Raji (cell line): ENCODE data around the gene KRT10.

Source experiments
- POLR2A ChIP-seq: IDR thresholded peaks from 2 replicates; pipeline ENCODE4 v1.6.1; 2011; ENCODE audit warnings: low read depth, low read length, control low read depth; ENCODE audit not compliant: insufficient read depth

The KRT10 gene

DNA sequence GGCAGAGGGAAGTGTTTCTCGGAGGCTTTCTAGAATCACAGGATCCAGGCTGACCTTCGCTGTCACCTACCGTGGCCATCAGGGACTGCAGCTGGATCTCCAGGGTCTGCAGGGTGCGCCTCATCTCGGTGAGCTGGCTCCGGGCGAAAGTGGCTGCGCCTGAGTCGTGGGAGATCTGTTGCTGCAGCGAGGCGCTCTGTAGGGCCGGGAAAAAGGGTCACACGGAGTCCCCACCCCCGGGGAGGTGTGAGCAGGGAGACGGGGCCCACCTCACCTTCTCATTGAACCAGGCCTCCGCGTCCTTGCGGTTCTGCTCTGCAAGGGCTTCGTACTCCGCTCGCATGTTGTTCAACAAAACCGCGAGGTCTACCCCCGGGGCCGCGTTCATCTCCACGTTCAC is 25.6 kb downstream of the KRT10 start:
- no peak for TF ChIP-seq POLR2A

DNA sequence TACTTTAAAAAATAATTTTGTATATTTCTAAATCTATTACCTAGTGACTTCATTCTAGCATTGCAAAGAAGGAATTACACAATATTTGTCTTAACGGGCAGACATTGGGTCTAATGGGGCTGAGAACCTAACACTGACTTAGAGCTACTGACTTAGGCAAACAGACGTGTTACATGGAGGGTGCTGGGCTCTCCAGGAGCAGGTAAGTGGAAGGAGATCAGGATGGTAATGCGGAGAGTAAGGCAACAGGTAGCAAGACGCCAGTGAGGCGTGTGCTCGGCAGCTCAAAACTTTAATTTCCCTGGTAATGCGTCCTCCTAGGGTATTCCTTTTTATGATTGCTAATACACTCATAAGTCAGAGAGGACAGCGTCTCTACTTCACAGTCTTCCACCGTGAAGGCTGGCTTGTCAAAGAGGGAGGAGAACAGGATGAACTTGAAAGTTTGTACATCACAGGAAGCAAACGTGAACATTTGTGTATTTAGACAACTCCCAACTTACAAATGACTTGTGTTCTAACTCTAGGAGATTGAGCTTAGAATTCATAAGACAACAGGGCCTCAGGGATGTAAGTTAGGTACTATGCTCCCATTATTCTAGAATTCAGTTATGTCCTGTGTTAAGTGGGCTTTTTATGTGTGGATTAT is 27.3 kb downstream of the KRT10 start:
- no peak for TF ChIP-seq POLR2A

DNA sequence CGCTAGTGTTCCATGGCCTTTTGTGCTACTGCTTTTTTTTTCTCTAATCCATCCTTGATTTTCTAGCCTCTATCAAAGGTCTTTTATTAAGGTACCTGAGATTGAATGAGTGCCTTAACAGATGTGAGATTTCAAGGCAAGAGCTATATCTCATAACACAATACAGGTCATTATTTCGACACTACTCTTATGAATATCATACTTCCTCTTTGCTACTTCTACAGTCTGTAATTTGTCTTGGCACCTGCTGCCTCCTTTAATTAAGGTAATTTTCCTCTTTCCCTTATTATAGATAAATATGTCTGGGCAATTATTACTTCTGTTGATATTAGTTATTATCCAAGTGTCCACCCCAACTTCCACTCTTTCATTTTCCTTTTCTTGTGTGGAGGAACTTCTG is 27.9 kb downstream of the KRT10 start:
- no peak for TF ChIP-seq POLR2A

DNA sequence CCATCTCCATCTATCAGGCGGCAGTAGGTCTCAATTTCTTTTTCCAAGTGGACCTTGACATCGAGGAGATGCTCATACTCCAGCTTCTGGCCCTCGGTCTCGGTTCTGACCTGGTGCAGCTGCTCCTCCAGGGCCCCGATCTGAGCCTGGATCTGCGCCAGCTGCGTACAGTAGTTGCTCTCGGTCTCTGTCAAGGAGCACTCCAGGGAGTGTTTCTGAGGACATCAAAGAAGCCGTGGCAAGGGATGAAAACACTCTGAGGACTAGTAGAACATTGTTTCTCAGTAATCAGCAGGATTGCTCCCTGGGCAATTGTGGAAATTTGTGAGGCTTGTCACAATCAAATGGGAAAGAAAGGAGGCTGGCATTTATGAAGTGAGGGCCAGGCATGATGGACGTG is 28.6 kb downstream of the KRT10 start:
- no peak for TF ChIP-seq POLR2A

DNA sequence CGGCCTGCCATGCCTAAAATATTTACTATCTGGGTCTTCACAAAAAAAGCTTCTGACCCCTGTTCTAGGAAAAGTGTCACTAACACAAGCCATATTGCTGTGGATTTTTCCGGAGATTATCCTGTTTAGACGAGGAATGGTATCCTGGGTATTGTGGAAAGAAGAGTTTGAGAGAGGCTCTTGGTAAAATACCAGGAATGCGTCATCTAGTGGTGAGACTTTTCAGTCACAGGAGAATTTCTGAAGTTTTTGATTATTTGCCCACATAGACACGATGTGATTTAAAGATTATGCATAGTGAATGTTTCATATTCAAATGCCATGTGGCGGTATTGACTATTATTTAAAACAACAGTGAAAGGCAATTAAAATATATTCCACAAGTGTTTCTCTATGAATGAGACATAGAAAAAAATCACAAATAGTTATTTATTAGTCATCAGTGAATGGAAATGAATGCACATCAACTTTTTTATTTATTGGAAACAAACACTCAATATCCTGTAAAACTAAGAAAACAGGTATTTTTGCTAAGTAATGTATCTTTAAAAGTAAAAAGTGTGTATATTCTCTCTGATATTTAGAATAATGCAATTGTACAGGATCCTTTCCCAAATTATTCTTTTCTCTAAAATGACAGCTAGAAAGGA is 30.5 kb downstream of the KRT10 start:
- no peak for TF ChIP-seq POLR2A

DNA sequence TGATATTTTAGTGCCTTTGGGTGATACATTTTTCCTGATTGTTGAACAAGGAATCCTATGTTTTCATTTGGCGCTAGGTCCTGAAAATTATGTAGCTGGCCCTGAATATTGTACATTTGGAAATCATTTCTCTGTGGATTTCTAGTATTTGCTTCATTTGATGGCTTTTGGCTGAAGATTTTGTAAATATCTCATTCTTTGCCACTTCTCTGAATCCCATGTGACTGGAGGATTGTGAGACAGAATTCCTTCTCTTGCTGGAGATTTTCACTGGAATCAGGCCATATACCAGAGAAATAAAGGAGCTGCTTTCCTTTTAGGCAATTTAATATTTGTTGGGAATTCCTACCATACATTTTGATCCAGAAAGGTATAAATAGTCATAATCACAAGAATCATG is 31.3 kb downstream of the KRT10 start:
- no peak for TF ChIP-seq POLR2A

DNA sequence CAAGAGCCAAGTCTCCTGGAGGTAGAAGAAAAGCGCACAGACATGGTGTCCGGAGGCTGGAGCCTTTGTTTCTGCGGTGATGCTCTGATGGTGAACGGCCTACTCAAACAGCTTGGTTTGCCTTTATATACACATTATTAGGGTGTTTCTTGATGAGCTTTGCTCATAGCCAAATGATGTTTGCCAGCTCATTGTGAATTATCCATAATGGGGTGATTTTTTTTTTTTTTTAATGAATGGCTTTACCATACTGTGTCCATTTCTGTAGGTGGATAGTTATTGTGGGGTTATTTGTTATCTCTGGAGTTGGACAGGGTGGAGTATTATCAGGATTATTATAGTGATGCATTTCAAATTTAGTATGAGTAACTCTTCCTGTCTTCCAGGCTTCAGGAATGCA is 40.0 kb downstream of the KRT10 start, which contains the start of gene KRT27:
KRT27 (minus strand) TSS at position 101 of the 400 bp plus-strand sequence; CDS start at position 44, 57 bp downstream.
- no peak for TF ChIP-seq POLR2A

DNA sequence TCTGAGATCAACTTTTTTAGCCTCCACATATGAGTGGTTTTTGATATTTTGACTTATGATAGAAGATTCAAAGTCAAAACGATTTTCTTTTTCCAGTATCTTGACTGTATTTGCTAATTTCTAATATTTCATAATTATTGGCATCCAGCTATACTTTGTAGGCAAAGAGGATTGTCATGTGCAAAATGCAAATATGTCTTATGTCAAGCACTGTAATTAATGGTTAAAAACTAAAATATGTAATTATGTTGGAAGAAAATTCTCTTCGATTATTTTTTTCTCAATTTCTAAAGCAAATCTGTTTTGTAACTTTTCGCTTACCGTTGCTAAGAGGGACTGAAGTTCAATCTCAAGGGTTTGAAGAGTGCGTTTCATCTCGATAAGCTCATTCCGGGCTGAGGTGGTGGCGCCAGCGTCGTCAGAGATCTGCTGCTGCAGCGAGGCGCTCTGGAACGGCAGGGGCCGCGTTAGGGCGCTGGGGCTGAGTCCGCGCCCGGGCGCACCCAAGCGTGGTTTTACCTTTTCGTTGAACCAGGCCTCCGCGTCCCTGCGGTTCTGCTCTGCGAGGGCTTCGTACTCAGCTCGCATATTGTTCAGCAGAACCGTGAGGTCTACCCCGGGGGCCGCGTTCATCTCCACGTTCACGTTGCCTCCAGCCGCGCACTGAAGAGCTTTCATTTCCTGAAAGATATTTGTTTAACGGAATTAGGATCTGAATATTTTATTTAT is 43.1 kb downstream of the KRT10 start:
- TF ChIP-seq POLR2A: no peak

DNA sequence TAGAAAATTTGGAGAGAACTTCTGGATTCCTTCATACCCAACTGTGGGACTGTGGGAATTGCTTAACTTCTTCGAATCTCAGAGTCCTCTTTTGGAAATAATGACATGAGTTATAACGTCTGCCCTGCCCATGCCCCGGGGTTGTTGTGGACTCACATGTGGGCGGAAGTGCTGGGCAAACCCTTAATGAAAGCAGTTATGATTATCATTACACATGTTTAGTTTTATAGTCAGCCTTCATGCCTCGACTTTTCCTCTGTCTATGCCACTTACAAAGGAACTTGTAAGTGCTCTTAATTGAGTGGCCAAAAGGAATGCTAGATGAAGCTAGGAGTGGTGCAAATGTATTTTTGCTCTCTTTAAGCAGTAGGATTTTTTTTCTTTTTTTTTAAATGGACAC is 44.0 kb downstream of the KRT10 start:
- no peak for TF ChIP-seq POLR2A

DNA sequence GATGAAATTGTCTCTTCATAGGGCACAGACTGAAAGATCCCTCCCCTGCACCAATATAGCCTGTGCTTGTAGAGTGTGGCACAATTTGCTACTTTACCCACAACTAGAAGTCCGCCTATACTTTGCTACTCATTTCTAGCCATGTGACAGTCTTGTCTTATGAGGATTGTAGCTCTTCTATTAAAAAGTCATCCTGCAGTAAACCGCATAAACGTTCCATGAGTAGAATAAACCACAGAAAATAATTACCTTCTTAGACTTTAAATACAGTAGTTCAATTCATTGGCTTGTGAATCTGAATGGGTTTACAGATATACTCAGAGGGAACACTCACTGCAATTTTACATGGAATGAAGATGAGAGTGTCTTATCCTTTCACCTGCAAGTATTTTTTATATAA is 44.4 kb downstream of the KRT10 start:
- TF ChIP-seq POLR2A: no peak

DNA sequence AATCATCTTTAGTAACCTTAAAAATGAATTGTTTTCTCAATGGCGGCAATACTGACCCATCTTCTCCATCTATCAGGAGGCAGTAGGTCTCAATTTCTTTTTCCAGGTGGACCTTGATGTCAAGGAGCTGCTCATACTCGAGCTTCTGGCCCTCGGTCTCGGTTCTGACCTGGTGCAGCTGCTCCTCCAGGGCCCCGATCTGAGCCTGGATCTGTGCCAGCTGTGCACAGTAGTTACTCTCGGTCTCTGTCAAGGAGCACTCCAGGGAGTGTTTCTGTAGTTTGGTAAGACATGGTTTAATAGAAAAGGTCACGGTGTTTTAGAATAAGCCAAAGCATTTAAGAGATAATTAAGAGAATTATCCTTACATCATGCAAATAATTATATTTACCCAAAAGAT is 45.0 kb downstream of the KRT10 start:
- no peak for TF ChIP-seq POLR2A

DNA sequence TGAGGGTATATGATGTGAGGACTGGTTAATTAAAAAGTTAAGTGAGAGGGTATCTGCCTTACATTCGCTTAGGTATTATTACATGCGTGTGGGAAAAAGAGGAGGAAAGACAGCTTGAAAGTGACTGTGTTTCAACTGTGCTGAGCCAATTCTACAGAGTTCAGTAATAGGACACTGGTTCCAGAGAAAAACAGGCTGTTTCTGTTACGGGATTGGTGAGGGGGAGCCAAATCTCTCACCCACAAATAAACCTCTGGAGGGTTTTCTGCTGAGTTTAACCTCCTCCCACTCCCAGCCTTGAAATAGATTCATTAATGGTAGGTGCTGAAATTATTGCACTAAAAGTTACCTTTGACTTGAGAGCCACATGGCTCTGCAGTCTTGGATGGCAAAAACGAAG is 46.5 kb downstream of the KRT10 start:
- no peak for TF ChIP-seq POLR2A

DNA sequence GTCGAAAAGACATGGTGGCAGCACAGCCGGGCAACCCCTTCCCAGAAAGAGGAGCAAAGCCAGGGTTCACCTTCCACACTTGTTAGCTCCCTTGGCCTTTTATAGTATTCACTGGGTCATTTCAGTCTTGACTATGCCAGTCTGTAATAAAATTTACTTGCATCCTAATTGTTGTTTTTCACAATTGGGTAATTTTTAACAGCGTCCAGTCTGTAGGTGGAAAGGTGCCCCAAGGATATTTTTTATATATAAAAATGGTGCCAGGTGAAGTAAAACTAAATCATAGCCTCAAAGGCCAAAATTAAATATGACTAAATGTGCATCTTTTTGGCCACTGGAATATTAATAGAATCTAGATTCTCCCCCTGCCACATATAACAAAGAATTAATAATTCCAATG is 50.3 kb downstream of the KRT10 start, which contains the start of gene KRT26:
KRT26 (minus strand) TSS at position 101 of the 400 bp plus-strand sequence; CDS start at position 13, 88 bp downstream.
- TF ChIP-seq POLR2A: no peak
